COLO668 (cell line): ENCODE data around the gene ACAP2.
"Not testable (repeated sequence)": the region's sequence is repeated elsewhere in the genome, so short reads cannot be mapped to it uniquely, and the experiment has no call there.

Experiments used
- DNase-seq: peaks from one replicate; lab custom pipeline; 2025; ENCODE audit not compliant: unreplicated experiment; lab: John Stamatoyannopoulos, UW

Gene ACAP2

DNA sequence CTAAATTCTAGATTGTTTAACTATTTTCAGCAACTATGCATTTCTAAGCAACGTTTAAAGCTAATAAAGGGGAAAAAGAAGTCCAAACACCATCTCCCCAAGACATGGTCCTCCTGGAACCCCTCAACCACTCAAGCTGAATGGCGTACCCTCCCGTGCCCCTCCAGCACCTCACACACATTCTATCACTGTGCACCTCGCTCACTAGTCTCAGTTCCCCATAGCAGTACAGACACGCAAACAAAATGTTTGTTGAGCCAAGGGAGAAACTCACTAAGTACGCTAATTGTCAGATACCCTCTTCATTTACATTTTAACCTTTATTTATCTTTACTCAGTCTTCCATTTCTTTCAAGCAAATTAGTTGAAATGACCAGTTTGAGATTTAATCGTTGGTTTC is 48.8 kb downstream of the ACAP2 start:
- DNase-seq = no peak

DNA sequence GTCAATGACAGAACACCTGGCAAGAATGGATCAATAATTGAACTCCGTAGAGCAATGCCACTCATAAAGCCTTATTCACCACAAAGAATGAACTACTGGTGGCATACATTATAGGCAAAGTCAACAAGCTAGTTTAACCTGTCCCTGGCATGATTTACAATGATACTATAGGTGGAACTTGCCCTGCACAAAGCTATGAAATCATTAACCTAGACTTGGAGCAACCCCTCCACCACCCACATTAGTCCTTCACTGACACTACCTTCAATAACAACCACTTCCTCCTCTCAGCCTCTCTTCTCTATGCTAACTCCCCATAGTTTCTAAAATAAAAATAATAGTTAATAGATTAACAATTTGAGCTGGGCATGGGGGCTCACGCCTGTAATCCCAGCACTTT is 54.4 kb downstream of the ACAP2 start:
- DNase-seq = peak; percentile 38

DNA sequence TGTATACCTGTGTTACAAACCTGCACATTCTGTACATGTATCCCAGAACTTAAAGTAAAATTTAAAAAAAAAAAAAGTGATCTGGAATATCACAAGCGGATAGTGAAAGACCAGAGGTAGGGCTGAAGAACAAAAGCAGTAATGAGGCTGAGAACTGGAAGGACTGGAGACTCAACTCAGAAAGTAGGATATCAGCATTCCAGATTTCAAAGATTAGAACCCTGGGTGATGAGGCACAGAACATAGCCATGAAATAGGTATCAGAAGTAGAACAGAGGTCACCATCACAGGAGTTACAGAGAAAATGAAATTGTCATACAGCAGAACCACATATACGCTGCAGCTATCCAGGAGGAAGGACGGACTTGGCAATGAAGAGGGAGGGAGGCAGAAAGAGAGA is 56.1 kb downstream of the ACAP2 start:
- no peak for DNase-seq

DNA sequence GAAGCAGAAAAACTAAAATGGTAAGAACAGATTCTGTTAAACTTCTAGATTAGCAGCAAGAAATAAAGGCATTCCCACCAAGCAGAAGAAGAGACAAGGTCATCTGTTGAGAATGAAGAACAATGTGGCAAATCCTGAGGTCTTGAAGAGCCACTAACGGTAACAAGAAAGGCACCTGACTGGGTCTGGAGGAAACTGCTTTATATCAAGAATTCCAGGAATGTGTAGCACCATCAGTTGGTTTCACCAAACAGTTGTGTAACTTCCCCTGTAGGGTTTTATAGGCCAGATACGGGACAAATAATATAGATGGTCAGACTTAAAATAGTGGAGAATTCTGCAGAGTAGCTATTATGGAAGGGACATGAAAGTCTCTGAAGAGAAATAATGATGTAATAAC is 57.3 kb downstream of the ACAP2 start:
- DNase-seq = no peak

DNA sequence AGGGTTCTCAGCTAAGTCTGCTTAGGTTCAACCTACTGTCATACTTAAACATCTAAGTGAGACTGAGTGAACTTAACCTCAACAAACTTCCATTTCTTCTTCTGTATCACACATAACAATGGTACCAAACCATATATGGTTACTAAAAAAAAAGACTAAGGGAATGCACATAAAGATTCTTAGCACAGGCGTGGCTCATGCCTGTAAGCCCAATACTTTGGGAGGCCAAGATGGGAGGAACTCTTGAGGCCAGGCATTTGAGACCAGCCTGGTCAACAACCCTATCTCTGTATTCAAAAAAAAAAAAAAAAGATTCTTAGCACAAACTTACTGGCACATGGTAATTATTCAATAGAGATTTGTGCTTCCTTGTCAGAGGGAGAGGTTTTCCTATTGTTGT is 57.9 kb downstream of the ACAP2 start:
- no peak for DNase-seq

DNA sequence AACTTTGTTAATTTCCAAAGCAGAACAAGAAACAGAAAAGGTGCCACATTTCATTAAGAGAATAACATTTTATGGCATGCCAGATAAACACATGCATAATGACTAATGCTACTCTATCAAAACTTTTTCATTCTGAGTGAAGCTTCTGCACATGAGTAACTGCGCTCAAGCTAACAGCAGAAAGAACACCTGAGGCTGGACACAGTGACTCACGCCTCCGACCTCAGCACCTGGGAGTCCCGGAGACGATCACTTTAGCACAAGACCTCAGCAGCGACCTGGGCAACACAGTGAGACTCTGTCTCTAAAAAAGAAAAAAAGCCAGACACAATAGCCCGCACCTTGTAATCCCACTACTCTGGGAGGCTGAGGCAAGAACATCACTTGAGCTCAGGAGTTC is 70.6 kb downstream of the ACAP2 start:
- DNase-seq = no peak

DNA sequence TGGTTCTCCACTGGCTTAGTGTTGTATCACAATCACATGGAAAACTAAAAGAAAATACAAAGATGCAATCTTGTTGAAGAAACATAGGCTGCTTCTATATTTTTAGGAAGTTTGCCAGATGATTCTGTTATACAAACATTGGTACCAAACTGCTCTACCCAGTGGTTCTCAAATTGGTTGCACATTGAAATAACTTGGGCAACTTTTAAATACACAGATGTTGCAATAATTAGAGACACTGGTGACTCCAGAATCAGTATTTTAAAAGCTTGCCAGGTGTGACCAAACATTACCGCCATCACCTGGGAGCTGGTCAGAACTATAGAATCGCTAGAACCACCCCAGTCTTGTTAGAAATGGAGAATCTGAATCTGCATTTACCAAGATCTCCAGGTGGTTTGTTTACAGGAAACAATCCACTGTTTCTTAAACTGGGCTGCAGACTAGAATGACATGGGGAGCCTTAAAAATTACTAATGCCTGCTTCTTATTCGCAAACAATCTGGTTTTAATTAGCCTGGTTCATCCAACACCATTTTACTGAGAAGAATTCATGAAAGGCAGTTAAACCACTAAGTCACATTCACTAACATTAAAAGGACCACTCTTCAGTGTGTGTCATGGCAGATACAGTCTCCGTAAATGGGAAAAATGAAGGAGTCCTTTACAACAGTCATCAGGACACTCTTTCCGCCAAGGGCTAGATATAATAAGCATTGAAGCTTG is 76.5 kb downstream of the ACAP2 start:
- DNase-seq = no peak

DNA sequence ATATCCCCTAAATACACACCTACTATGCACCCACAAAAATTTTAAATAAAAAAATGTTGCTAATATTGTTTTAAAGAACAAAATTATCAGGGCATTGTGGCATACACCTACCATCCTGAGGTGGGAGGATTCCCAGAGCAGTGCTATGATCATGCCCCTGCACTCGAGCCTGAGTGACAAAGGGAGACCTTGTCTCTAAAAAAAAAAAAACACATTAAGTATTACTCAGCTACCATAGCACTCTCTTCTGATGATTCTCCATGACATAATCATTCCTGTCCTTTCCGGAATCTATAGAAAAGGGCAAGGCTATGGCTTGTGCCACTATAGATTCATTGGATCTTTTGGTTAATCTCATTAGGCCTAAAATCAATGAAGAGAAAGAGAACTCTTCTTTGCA is 77.4 kb downstream of the ACAP2 start:
- DNase-seq = no peak

DNA sequence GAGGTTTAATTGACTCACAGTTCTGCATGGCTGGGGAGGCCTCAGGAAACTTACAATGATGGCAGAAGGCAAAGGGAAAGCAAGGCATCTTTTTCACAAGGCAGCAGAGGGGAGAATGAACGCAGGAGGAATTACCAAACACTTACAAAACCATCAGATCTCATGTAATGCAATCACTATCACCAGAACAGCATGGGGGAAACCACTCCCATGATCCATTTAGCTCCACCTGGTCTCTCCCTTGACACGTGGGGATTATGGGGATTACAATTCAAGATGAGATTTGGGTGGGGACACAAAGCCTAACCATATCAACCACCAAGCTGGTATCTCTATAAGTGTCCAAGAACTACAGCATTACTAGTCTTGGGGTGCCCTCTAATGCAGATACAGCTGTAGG is 85.0 kb downstream of the ACAP2 start:
- not testable (repeated sequence) for DNase-seq

DNA sequence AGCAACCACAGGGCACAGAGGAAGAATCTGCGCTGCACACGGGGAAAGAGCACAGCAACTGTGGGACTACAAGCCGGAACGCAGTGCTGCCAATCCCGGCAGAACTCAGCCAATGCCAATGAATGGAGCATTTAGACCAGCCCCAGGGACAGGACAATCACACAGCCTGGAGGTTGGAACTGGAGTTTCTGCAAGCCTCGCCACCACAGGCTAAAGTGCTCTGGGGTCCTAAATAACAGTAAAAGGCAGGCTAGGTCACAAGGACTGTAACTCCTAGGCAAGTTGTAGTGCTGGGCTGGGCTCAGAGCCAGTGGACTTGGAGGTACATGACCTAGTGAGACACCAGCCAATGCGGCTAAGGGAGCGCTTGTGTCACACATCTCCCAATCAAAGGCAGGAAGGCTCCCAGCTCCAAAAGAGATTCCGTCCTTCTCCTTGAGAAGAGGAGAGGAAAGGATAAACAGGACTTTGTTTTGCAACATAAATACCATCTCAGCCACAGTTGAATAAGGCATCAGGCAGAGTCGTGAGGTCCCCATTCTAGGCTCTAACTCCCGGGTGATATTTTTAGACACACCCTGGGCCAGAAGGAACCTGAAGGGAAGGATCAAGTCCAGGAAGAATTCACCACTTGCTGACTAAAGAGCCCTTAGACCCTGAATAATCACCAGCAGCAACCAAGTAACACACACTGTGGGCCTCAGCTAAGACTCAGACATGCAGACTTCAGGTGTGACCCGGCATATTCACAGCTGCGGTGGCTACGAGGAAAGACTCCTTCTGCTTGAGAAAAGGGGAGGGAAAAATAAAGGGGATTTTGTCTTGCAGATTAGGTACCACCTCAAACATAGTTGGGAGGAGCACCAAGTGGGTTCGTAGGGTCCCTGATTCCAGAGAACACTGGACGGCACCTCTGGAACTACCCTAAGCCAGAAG is 86.4 kb downstream of the ACAP2 start:
- no peak for DNase-seq

DNA sequence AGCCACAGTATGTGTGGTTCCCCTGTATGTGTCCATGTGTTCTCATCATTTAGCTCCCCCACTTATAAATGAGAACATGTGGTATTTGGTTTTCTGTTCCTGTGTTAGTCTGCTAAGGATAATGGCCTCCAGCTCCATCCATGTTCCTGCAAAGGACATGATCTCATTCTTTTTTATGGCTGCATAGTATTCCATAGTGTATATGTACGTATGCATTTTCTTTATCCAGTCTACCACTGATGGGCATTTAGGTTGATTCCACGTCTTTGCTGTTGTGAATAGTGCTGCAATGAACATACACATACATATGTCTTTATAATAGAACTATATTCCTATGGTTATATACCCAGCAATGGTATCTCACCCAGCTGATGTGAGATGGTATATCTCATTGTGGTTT is 88.8 kb downstream of the ACAP2 start:
- DNase-seq = not testable (repeated sequence)

DNA sequence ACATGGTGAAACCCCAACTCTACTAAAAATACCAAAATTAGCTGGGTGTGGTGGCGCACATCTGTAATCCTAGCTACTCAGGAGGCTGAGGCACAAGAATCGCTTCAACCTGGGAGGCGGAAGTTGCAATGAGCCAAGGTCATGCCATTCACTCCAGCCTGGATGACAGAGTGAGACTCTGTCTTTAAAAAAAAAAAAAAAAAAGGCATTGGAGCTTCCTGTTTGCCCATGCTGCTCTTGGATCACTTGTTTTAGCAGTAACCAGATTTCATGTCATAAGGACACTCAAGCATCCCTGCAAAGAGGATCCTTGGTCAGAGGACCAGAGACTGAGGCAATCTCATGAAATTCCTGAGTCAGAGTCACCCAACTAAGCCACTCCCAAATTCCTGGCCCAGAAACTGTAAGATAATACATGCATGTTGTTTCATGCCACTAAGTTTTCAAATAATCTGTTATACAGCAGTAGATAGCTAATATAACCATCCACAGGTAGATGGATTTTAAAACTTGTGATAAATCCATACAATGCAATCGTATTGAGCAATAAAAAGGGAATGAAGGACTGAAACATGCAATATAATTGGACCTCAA is 89.8 kb downstream of the ACAP2 start:
- DNase-seq = no peak

DNA sequence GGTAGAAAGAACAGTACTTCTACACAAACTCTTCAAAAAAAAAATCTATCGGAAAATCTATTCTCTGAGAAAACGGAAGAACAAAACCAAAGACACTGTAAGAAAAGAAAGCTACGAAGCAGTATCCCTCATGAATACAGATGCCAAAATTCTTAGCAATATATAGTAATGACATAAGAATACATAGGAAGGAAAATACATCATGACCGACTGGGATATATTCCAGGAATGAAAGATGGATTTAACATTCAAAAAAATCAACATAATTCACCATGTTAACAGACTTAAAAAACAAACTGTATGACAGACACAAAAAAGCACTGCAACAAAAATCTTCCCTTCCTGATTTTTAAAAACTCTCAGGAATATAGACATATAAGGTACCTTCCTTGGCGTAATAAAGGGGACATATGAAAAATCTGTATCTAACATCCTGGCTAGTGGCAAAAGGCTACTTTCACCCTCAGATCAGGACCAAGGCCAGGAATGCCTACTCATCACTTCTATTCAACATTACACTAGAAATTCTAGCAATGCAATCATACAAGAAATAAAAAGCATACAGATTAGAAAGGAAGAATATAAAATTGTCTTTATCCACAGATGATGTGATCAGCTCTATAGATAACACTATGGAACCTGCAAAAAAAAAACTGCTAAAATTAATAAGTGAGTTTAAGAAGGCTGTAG is 94.2 kb downstream of the ACAP2 start:
- DNase-seq = no peak

DNA sequence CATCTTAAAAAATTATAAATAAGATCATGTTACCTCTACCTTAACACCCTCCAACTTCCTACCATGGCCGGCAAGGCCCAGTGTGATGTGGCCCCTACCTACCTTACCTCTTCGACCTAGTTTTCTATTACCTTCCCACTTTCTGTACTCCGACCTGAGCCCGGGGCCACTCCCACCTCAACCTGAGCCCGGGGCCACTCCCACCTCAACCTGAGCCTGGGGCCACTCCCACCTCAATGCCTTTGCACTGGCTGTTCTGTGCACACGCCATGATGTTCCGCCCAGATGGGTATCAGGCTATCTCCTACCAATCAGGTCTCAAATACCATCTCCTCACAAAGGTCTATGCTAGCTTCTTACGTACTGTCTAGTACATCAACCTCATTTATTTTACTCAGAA is 105.1 kb downstream of the ACAP2 start:
- no peak for DNase-seq

DNA sequence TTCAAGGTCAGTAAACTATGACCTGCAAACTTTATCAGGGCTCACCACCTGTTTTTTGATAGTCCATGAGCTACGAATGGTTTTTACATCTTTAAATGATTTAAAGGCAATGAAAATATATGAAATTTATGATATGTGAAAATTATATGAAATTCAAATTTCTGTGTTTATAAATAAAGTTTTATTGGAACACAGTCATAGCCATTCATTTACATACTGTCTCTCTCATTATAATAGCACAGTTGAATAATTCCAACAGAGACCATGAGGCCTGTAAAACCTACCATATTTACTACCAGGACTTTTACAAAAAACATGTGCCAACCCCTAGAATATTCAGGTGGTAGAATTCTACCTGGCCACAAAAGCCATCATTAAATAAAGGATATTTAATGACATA is 107.9 kb downstream of the ACAP2 start:
- no peak for DNase-seq

DNA sequence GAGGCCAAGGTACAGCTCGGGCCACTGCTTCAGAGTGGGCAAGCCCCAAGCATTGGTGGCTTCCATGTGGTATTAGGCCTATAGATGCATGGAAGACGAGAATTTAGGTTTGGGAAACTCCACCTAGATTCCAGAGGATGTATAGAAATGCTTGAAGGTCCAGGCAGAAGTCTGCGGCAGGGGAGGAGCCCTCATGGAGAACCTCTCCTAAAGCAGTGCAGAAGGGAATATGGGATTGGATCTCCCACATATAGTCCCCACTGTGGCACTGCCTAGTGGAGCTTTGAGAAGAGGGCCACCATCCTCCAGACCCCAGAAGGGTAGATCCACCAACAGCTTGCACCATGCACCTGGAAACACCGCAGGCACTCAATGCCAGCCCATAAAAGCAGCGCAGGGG is 123.8 kb downstream of the ACAP2 start:
- DNase-seq = no peak

DNA sequence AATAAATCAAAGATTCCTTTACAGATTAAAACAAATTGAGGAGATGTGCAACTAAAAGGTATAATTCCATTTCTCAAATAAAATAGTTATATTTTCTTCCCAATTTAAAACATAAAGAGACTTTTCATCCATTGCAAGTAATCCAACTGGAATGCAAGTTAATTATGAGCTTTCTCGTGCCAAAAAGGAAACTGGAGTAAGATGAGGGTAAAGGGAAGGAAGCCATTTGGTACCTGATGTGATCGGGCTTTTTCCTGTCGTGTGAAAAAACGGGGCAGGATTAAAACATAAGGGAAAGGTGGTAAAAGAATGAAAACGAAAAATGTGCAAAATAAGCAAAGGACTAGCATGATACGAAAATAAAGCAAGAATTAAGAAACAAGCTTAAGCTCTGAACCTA is 130.1 kb downstream of the ACAP2 start:
- DNase-seq = no peak

DNA sequence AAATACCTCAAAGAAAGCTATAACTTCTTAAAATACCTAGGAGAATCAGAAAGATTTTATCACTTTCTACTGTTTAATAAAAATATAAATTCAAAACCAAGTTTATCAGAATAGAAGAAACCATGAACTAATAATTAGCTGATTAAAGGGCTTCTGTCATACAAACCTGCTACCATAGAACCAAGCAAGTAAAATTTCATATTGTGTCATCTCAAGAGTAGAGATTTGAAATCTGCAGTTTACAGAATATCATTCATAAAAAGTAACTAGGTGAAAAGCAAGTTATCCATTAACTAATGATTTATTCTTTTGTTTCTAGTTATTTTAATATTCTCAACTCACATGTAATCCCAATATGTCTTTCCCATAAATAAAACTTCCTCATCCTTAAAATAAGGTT is 135.1 kb downstream of the ACAP2 start:
- DNase-seq = no peak

DNA sequence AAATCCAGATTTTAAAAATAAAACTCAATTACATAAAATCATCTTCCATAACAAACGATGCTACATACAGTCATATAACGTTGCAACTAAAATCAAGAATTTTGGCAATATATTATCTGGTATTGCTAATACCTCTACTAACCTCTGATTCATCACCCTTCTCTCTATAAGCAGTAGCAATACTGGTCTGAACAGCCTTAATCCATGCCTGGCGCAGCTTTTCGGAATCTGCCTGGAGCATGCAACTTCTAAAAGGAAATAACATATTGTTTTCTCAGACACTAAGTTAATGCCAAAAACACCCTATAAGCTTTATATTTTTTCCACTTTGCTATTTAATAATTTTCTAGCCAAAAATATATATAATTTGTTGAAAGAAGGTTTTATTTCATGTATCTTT is 136.5 kb downstream of the ACAP2 start:
- DNase-seq = no peak

DNA sequence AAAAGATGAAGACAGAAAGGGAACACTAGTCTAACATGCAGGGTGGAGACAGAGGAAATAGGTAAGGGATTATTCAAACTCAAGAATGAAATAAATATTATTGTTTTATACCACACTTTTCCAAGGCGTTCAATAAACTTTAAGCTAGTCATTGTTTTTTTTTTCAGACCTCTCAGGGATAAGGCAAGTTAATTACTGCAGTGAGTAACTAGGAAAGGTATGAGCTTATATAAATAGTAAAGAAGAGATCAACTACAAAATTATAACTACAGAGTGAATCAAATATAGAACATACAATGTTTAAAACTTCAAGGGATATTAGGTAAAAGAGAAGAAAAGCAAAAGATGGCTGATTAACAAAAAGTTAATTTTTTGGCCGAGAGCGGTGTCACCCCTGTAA is 140.4 kb downstream of the ACAP2 start:
- DNase-seq = no peak

DNA sequence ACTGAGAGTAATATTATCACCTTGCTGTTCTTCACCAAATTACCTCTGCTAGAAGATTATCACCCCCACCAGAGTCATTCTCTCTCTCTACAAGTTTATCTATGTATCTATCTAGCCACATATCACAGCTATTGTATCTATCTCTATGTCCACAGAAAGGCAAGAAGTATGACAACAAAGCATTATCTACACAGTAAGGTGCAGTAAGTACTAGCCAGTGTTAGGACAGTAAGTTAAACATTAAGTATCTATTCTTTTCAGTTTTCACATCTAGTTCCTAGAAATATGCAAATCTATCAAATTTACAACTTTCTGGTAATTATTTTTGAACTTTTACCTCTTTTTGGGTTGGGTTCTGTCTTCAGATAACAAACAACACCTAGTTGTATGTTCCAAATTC is 145.4 kb downstream of the ACAP2 start:
- DNase-seq = no peak
